SK-MEL-5 (cell line): ENCODE data around the gene MIPEP. TPM values are rescaled to one million over a fixed set of nuclear protein-coding genes. Genes with fewer than 3 reads are reported as not detected.
"Not testable (repeated sequence)": the region's sequence is repeated elsewhere in the genome, so short reads cannot be mapped to it uniquely, and the experiment has no call there.

Experiments
- DNase-seq: peaks from one replicate; pipeline ENCODE4 v3.0.0-alpha.2; 2016; ENCODE audit warnings: low read depth, low spot score
- in situ Hi-C: cut with HindIII; loops from 2 replicates; pipeline ENCODE4 v1.10.0; 2016; ENCODE audit warnings: low sequenced_read_pairs, high pct_unique_total_duplicates, low pct_unique_long_range_greater_than_20kb
- total RNA-seq: library from RNA; depleted of rRNA; stranded (reverse); fragments of >200 nt; shearing (Covaris generic); gene quantifications from 2 replicates; pipeline ENCODE4 v1.2.3, GENCODE V29; 2014

The MIPEP gene
- total RNA-seq, 1 experiment from 2014 or later: 62.1 TPM

DNA sequence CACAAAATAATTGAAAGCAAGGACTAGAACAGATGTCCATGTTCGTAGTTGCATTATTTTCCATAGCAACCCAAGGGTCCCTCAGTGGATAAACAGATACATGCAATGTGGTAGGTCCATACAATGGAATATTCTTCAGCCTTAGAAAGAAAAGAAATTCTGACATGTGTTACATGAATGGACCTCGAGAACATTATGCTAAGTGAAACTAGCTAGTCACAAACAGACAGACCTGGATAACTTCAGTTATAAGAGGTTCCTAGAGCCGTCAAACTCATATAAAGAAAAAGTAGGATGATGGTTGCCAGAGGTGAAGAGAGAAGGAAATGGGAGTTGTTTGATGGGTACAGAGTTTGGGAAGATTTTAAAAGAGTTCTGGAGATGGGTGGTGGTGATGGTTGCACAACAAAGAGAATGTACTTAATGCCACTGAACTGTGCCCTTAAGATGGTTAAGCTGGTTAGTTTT lies 8.3 kb upstream of the MIPEP start, which contains the start of gene C1QTNF9B:
Gene C1QTNF9B, minus strand, starts transcription at position 51 of the 468 bp plus-strand sequence.
- in situ Hi-C loops, DNase-seq: not testable (repeated sequence)

DNA sequence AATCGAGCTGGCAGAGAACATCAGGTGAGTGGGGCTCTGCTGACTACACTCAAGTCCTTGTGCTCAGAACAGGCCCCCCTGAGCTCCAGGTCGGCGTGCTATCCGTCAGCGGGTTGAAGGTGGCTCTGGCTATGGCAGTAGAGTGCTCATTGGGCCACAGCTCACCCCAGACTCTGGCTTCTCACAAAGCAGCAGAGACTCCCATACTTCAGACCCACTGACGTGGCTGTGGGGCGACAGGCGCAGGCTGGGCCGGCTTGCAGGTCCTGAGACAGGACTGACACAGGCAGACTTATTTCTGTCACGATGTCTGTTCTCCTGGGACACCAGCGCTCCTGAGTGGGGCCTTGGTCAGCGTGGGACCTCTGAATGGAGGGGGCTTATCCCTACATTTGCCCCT lies 5.5 kb upstream of the MIPEP start:
- in situ Hi-C loops: not testable (repeated sequence)

GRCh38 chr13:23893791-23894190 lies 4.6 kb upstream of the MIPEP start:
- in situ Hi-C loops, DNase-seq: not testable (repeated sequence)

More for the DNA sequence above, 5.5 kb upstream of the MIPEP start:
- DNase-seq: not testable (repeated sequence)

DNA sequence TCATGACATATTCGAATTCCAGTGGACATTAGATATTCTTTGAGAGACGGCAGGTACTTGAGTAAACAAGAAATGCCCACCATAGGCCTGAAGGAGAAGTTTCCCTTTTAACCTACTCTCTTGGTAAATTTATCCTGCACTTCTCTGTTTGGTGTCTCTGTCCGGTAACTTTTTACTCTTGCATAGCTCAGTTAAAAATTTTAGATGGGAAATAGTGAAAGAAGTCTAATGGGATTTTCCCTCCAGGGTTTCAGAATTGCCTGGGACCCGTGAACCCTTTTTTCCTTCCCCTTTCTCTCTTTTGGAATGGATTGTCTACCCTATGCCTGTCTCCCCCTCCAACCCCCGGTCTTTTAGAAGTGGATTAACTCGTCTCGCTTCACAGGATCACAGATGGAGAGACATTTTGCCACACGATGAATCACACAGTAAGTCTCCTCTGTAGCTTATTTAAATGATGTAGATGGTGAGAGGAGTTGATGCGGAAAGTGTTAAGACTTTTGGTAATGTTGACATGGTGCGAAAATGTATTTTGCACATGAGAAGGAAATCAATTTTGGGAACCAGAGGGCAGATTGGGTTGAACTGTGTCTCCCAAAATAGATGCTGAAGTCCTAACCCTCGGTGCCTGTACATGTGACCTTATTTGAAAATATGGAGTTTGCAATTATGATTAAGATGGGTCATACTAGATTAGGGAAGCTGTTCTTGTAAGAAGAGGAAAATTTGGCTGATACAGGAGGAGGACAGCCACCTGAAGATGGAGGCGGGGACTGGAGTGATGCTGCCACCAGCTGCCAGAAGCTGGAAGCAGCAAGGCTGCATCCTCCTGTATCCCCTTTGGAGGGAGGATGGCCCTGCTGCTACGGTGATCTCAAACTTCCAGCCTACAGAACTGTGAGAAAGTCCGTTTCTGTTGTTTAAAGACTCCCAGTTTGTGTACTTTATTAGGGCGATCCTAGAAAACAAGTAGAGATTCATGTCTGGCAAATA lies 711 bp upstream of the MIPEP start:
- in situ Hi-C loops: no loop called here
- peak; percentile 20 for DNase-seq

GRCh38 chr13:23884361-23884760 lies 4.8 kb downstream of the MIPEP start:
- in situ Hi-C loops, DNase-seq: not testable (repeated sequence)

DNA sequence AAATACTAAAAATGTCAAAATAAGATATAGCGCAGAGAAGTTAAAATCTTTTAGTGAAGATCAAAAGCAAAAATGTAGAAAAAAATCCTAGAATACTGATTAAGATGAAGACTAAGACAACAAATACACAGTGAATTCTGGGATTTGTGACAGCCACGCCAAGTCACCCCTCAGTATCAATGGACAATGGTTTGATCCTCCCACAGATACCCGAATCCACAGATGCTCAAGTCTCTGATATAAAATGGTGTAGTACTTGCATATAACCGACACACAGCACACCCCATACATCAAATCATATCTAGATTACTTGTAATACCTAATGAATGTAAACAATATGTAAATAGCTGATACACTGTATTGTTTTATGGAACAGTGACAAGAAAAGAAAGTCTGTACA lies 5.9 kb downstream of the MIPEP start:
- in situ Hi-C loops: no loop called here

DNA sequence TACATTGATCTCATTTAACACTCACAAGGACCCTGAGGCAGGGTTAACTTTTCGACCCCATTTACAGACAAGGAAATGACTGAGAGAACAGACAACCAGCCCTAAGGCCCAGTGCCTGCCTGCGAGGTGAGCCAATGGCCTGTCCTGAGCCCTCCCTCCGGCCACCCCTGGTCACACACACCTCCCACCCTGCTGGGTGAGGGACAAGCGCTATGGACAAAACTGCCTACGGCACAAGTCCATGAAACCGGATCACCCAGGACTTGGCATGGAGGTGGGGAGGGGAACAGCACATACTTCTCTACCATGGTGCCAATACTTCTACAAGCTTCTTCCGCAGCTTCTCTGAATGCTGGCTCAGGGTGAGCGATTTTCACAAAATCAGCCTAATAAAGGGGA lies 7.8 kb downstream of the MIPEP start:
- DNase-seq, in situ Hi-C loops: not testable (repeated sequence)

More for the DNA sequence above, 5.9 kb downstream of the MIPEP start:
- DNase-seq: no peak

GRCh38 chr13:23880493-23881401 lies 8.5 kb downstream of the MIPEP start:
- in situ Hi-C loops: not testable (repeated sequence)

DNA sequence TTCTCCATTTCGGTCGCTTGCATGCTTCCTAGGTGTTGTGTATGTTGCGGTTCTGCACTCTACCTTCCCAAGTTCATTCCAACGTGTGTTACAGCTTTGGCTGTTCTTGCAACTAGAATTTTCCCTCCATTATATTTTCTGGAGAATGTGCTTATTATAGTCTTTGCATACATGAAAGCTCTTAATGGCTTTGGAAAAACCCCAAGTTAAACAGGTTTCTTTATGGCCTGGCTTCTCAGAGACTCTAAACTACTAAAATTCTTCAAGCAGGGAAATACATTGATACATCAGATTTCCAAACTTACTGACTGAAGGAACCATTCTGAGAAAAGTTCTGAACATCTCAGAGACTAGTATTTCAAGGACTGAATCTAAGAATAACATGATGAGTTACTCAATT lies 11.9 kb downstream of the MIPEP start:
- DNase-seq: no peak
- in situ Hi-C loops: no loop called here

More at GRCh38 chr13:23880493-23881401, 8.5 kb downstream of the MIPEP start:
- not testable (repeated sequence) for DNase-seq

DNA sequence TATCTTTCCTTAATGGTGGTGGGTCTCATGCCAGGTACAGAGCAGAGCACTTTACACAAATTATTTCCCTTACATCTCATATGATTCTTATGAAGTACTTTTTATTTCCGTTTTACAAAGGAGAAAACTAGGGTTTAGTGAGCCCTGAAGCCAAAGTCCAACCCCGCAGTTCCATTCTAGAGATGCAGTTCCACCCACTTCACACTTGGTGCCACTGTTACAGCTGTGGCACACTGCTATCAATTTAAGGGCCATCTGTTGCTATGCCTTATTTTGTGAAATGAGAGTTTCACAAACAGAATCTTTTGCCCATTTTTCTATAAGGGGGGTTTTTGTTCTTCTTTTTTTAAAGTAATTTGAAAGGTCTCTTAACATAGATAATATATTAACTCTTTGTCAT lies 12.9 kb downstream of the MIPEP start:
- in situ Hi-C loops: no loop called here
- DNase-seq: peak; percentile 63

DNA sequence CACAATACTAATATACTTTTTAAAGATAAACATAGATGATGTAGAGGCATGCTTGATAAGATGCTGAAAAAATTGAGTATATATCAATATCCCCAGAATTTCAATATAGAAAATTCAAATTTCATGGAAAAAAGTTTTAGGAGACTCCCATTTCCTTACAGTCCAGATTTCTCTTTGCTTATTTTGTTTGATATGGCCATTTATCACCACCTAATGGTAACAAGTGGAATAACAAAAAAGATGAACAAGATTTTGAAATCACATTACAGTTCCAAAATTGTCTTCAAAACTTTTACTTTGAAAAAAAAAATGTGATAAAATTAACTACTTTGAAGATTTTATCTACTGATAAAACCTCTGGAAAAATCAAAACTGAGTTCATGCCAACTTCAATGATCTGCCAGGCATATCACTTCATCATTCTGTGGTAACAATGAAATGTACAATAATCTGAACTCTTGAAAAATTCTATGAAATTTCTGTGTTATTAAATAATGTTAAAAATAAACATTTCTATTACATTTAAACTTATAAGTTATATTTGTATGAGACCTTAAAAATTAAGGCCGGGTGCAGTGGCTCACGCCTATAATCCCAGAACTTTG lies 17.5 kb downstream of the MIPEP start:
- peak; percentile 69 for DNase-seq
- in situ Hi-C loops: no loop called here

DNA sequence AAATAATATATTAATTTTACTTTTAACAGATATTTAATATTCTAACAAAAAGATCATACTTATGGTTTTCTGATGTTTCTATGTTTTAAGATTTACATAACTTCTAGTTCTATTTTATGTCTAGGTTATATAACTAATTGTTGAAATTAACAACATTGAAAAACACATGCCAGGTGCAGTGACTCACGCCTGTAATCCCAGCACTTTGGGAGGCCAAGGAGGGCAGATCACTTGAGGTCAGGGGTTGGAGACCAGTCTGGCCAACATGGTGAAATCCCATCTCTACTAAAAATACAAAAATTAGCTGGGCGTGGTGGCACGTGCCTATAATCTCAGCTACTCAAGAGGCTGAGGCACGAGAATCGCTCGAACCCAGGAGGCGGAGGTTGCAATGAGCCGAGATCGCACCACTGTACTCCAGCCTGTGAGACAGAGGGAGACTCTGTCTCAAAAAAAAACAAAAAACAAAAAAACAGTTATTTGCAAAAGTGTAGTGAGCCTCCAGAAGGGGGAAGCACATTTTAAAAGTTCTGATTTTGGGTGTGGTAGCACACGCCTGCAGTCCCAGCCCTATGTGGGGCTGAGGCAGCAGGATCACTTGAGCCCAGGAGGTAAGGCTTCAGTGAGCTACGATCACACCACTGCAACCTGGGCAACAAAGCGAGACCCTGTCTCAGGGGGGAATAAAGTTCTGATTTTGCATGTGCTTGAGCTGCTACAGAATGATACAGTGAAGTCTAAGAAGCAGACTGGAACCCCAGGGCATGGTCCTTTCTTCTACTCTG lies 18.7 kb downstream of the MIPEP start:
- DNase-seq: peak; percentile 25
- in situ Hi-C loops: no loop called here

- in situ Hi-C loops: no loop called here
- DNase-seq: no peak
These were observed 20.7 kb downstream of the MIPEP start for GRCh38 chr13:23868521-23868920.

- in situ Hi-C loops: no loop called here
- DNase-seq: no peak
These were observed 22.1 kb downstream of the MIPEP start for GRCh38 chr13:23867027-23867491.

DNA sequence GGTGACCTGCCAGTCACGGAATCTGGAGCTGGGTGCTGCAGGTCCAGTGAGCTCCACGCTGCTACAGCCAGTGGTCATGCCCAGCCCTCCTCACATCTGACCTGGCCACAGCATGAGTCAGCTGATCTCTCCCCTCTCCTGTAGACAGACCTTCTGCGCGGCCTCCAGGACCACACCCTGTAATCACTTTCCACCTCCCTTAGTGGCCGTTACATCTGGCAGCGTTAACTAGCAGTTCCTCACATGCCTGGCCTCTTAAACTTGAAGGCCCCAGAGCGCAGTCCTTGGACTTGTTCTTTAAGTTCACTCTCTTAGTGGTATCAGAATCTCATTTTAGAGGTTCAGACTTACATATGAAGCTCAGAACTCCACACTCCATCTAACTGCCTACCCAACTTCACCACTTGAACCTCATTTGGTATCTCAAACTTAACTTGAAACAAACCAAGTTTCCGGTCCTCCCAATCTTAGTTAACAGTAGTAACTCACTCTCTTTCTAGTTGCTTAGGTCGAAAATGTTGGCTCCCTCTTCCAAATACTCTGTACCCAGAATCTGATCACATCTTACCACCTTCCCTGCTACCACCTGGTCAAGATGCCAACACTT lies 22.7 kb downstream of the MIPEP start:
- DNase-seq: no peak
- in situ Hi-C loops: no loop called here

- no peak for DNase-seq
- in situ Hi-C loops: no loop called here
These were observed 23.3 kb downstream of the MIPEP start for GRCh38 chr13:23865906-23866305.
